ENCODE measurements around the gene TRAF5. TPM values are rescaled to one million over a fixed set of nuclear protein-coding genes. Genes with fewer than 3 reads are reported as not detected.

TRAF5 gene
- total RNA-seq, 1 donor from 2014 or later = 14.4 TPM

GRCh38 chr1:211375949-211376348, 49.3 kb downstream of the TRAF5 start:
- no peaks in the 10 kb centered on the region for H3K79me2 ChIP-seq (ENCODE audit: insufficient read depth, low read length)
- H3K9ac ChIP-seq (ENCODE audit: low read length) = no peak overlapping the region
- peaks cover 34% of the 10 kb centered on the region for H3K4me1 Mint-ChIP-seq (ENCODE audit: low read depth, unreplicated experiment)
- no peak overlapping the region for H3K4me3 Mint-ChIP-seq (ENCODE audit: unreplicated experiment)
- H3K36me3 Mint-ChIP-seq (ENCODE audit: low read depth, unreplicated experiment) = peaks cover 4% of the 10 kb centered on the region
- H3K27ac ChIP-seq (ENCODE audit: low read depth, low read length) = no peak overlapping the region
- no peak overlapping the region for H3K4me2 ChIP-seq (ENCODE audit: low read length)
- no peak overlapping the region for H3K27ac Mint-ChIP-seq (ENCODE audit: unreplicated experiment)
- no peak overlapping the region for H2AFZ ChIP-seq (ENCODE audit: low read depth, low read length)
- no peaks in the 10 kb centered on the region for H3K27me3 Mint-ChIP-seq (ENCODE audit: low read depth, unreplicated experiment)
- FAIRE-seq (no peak), DNase-seq (ENCODE audit: low read depth) (no peak)
- H3K4me1 ChIP-seq (ENCODE audit: insufficient read depth, low read length) = peaks cover 27% of the 10 kb centered on the region
- no peaks in the 10 kb centered on the region for H3K9me3 ChIP-seq (ENCODE audit: insufficient read depth, low read depth, low read length)
- no peaks in the 10 kb centered on the region for H4K20me1 ChIP-seq (ENCODE audit: insufficient read depth, low read length)
- TF ChIP-seq CTCF (IDR thresholded peaks at IDR 0.05; ENCODE audit: insufficient read depth, low read depth, low read length) = no peak
- no peak for TF ChIP-seq EZH2 (IDR thresholded peaks at IDR 0.05; ENCODE audit: insufficient read depth, low read length)
- H3K36me3 ChIP-seq (ENCODE audit: insufficient read depth, low read length) = no peaks in the 10 kb centered on the region
- no peaks in the 10 kb centered on the region for H3K27me3 ChIP-seq (ENCODE audit: insufficient read depth, low read length)
- no peak overlapping the region for H3K4me3 ChIP-seq (ENCODE audit: insufficient read depth, low read depth, low read length)
- no peaks in the 10 kb centered on the region for H3K9me3 Mint-ChIP-seq (ENCODE audit: unreplicated experiment)

- no peaks in the 10 kb centered on the region for H4K20me1 ChIP-seq (ENCODE audit: insufficient read depth, low read length)
- no peak overlapping the region for H3K4me2 ChIP-seq (ENCODE audit: low read length)
- no peaks in the 10 kb centered on the region for H3K27me3 Mint-ChIP-seq (ENCODE audit: low read depth, unreplicated experiment)
- no peak overlapping the region for H3K4me3 ChIP-seq (ENCODE audit: insufficient read depth, low read depth, low read length)
- peak; percentile 22 for DNase-seq (ENCODE audit: low read depth)
- H3K36me3 ChIP-seq (ENCODE audit: insufficient read depth, low read length) = no peaks in the 10 kb centered on the region
- peaks cover 27% of the 10 kb centered on the region for H3K4me1 Mint-ChIP-seq (ENCODE audit: low read depth, unreplicated experiment)
- H3K36me3 Mint-ChIP-seq (ENCODE audit: low read depth, unreplicated experiment) = peaks cover 2% of the 10 kb centered on the region
- peak overlapping the region; percentile 49 for H3K27ac Mint-ChIP-seq (ENCODE audit: unreplicated experiment)
- no peaks in the 10 kb centered on the region for H3K27me3 ChIP-seq (ENCODE audit: insufficient read depth, low read length)
- H3K27ac ChIP-seq (ENCODE audit: low read depth, low read length) = no peak overlapping the region
- H3K4me1 ChIP-seq (ENCODE audit: insufficient read depth, low read length) = peaks cover 18% of the 10 kb centered on the region
- no peak overlapping the region for H3K4me3 Mint-ChIP-seq (ENCODE audit: unreplicated experiment)
- H2AFZ ChIP-seq (ENCODE audit: low read depth, low read length) = no peak overlapping the region
- no peaks in the 10 kb centered on the region for H3K9me3 ChIP-seq (ENCODE audit: insufficient read depth, low read depth, low read length)
- TF ChIP-seq CTCF (IDR thresholded peaks at IDR 0.05; ENCODE audit: insufficient read depth, low read depth, low read length) (no peak), EZH2 (IDR thresholded peaks at IDR 0.05; ENCODE audit: insufficient read depth, low read length) (no peak)
- no peaks in the 10 kb centered on the region for H3K79me2 ChIP-seq (ENCODE audit: insufficient read depth, low read length)
- FAIRE-seq = no peak
- H3K9me3 Mint-ChIP-seq (ENCODE audit: unreplicated experiment) = no peaks in the 10 kb centered on the region
- no peak overlapping the region for H3K9ac ChIP-seq (ENCODE audit: low read length)
These were observed 50.3 kb downstream of the TRAF5 start for GRCh38 chr1:211376807-211377470.

Data from astrocyte (in vitro differentiated cells and primary cell).